Pons (tissue), 1 donor: Measurements from ENCODE around the gene SNU13.
A peak's percentile ranks its signal among the peaks of the same experiment; 100 is the strongest.
"Not testable (repeated sequence)": the region's sequence is repeated elsewhere in the genome, so short reads cannot be mapped to it uniquely, and the experiment has no call there.

ENCODE experiments used
- DNase-seq: peaks from one replicate; pipeline ENCODE4 v3.0.0-alpha.2; 2016; ENCODE audit warnings: low spot score

SNU13 gene

GRCh38 chr22:41688365-41689211 lies at the start of gene SNU13:
TSS of gene SNU13 (minus strand) at chr22:41688867. CDS start at chr22:41688796, 71 bp downstream.
- peak; percentile 84 for DNase-seq

- not testable (repeated sequence) for DNase-seq
These were observed 44.6 kb upstream of the SNU13 start for GRCh38 chr22:41733241-41733640.

DNA sequence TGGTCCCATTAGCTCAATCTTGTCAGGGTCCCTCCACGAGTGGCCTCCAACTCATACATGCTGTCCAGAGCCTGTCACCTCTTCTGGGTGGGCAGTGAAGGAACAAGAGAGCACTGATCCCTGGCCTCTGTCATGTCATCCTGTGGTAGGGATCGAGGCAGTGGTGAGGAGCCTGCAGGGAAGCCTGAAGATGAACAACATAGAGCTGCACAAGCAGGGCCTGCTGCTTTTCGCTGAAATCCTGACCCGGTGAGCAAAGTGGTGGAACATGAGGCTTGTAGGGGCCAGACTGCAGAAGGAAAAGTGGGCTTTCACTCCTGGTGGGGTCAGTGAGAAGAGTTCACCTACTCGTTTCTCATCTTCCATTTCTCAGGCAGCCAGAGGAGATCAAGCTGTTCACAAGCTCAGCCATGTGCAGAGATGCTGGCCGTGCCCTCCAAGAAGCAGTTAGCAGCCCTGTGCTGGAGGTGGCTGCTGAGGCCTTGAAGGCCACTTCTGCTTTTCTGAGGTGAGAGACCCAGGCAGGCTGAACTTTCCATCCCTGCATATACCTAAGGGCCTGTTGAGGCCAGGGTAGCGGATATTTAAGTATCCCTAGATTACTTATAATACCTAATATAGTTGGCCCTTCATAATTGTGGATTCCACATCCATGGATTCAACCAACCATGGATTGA lies 43.6 kb upstream of the SNU13 start:
- DNase-seq: no peak

GRCh38 chr22:41731609-41732008 lies 42.9 kb upstream of the SNU13 start:
- no peak for DNase-seq

DNA sequence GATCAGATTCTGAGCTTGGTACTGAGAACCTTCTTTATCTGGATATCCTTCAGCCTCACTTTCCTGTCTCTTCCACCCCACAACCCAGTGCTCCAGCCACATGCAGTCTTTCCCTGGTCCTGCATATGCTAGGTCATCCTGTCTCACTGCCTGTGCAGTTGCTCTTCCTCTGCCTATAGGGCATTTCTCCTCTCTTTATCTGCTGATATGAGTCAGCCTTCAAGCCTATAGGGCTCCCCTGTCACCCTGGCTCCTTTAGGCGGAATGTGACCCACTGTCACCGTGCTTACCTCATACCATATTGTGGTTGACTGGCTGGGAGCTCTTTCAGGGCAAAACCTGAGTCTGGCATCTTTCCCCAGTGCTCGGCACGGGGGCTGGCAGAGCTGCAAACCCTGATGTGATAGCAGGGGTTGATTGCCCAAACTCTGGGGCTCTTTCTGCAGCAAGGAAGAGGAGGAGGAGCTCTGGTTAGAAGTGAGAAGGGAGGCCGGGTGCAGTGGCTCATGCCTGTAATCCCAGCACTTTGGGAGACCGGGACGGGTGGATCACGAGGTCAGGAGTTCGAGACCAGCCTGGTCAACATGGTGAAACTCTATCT lies 36.9 kb upstream of the SNU13 start:
- DNase-seq: no peak

DNA sequence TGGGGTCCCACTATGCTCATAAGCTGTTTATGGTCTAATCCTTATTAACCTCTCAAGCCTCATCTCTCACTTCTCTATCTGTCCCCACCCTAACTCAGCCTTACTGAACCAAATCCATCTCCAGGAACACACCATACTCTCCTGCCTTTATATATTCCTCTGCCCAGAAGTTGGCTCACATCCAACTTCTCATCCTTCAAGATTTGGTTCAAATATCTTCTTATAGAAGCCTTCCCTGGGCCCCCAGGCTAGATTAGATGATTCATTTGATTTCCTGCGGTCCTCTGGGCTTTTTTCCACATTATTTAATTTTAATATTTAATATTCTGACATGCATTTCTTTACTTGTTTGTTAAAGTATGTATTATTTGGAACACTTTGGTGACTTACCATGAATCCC lies 33.8 kb upstream of the SNU13 start:
- DNase-seq: no peak

GRCh38 chr22:41713004-41713403 lies 24.3 kb upstream of the SNU13 start:
- DNase-seq: no peak

- no peak for DNase-seq
These were observed 20.7 kb upstream of the SNU13 start for GRCh38 chr22:41709341-41709740.

- DNase-seq: no peak
These were observed 14.1 kb upstream of the SNU13 start for GRCh38 chr22:41702763-41703162.

GRCh38 chr22:41700108-41700364 lies 11.4 kb upstream of the SNU13 start:
- no peak for DNase-seq

GRCh38 chr22:41699264-41700107 lies 10.8 kb upstream of the SNU13 start, which contains the start of gene MEI1:
TSS of gene MEI1 (plus strand) at chr22:41699503. CDS start at chr22:41699539, 36 bp downstream.
- peak; percentile 79 for DNase-seq

DNA sequence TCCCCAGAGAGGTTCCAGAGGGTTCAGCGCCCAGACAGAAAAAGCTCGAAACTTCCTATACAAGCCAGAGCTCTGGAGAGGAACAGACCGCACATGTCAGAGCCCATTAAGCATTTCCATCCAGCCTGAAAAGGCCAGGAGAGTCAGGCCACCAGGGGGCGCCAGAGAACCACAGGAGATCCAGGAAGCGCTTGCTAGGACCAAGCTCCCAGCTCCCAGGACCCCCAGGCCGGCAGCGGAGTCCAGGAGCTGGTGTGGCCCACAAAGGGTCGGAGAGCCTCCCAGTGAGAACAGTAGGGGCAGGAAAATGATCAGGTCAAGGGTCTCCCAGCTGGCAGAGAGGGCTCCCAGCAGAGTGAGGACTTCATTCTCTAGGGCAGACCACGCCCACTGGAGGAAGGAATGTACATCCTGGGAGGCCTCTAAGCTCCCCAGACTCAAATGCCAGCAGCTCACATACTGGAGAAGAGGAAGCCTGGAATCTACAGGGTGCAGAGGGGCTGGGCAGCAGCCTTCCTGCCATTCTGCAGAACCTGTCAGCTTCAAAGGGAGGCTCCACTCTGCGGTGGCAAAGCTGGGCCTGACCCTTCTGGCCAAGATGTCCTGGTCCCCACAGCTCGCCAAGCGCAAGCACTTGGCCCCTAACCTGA lies 8.6 kb upstream of the SNU13 start:
- peak; percentile 87 for DNase-seq

DNA sequence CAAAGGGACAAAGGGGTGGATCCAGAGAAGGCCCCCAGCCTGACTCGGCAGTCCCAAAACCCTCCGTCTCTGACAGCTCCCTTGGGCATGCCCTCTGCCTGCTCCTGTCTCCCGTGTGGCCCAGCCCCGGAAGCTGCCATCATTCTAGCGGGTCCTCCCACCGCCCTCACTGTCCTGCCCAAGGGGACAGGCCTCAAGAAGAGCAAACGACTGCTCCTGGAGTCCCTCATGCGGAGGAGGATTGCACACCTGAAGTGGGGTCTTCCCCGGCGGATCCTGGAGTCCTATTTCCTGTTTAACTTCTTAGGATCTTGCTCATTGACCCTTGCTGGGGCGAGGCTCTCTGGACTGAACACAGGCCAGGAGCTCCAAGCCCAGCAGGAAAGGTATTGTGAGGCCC lies 8.0 kb upstream of the SNU13 start:
- DNase-seq: no peak

DNA sequence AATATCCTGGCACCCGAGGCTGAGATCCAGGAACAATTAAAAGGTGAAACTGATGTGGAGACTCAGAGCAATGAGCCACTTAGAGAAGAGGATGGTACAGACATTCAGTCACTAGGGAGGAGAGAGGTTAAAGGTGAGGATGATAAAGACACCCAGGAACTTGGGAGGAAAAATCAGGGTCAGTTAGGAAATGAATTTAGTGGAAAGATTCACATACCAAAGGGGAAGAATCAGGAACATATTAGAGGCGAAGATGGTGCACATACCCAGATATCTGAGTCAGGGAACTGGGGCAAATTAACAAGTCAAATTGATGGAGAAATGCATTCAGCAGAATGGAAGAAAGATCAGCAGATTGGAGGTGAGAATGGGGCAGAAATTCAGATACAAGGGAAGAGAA lies 6.5 kb upstream of the SNU13 start:
- DNase-seq: no peak

DNA sequence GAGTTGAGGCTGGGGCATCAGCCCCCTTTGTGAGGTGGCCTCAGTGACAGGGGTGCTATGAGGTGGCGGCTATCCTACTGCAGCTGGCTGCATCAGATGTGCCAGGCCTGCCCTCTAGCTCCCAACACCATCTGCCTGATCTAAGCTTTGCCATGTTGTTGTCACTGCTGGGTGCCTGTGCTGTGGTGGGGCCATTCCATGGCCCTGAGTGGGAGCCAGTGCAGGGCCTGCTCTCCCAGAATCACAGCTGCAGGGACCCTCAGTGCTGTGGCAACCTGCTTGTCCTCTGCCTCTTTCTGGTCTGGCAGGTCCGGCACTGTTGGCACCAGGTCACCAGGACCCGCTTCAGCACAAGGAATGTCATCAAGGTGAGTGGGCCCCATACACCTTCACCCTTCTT lies 1.8 kb upstream of the SNU13 start:
- DNase-seq: no peak

GRCh38 chr22:41687901-41688364 lies 734 bp downstream of the SNU13 start:
- no peak for DNase-seq

GRCh38 chr22:41686890-41687289 lies 1.8 kb downstream of the SNU13 start:
- not testable (repeated sequence) for DNase-seq

- DNase-seq: no peak
These were observed 4.5 kb downstream of the SNU13 start for GRCh38 chr22:41684194-41684593.

DNA sequence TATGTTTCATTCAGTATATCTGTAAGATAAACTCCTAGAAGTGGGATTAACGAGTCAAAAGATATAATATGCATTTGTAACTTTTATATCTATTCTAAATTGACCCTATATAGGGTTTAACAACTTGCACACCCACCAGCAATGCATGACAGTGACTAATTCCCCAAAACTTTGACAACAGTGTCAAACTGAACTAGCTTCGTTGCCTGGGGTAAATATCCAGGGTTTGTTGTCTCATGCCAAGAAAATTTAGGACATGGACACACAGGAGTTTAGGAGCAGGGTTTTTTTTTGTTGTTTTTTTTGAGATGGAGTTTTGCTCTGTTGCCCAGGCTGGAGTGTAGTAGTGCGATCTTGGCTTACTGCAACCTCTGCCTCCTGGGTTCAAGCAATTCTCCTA lies 5.1 kb downstream of the SNU13 start:
- no peak for DNase-seq

DNA sequence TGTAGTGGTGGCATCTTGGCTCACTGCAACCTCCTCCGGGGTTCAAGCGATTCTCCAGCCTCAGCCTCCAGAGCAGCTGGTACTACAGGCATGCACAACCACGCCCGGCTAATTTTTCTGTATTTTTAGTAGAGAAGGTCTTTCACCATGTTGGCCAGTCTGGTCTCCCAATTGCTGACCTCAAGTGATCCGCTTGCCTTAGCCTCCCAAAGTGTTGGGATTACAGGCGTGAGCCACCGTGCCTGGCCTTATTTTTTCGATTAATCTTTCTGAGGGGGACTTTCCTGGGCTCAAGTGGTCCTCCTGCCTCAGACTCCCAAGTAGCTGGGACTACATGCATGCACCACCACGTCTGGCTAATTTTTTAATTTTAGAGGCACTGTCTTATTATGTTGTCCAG lies 5.6 kb downstream of the SNU13 start:
- no peak for DNase-seq

GRCh38 chr22:41682033-41682807 lies 6.4 kb downstream of the SNU13 start:
- peak; percentile 78 for DNase-seq
